ENCODE data around the gene AP2B1. TPM values are rescaled to one million over a fixed set of nuclear protein-coding genes. Genes with fewer than 3 reads are reported as not detected.

Gene AP2B1
- total RNA-seq, 1 experiment from 2014 or later = 198 TPM

- BruUV-seq (replicated peaks) = no TSS peak
- Histone ChIP-seq H3K36me3 (ENCODE audit: control insufficient read depth in 1 of 2, insufficient read depth in 2 of 2, low read length in 2 of 2) (no peaks in the 10 kb centered on the region), H3K9ac (ENCODE audit: low read length) (no peak overlapping the region), H3K9me2 (ENCODE audit: insufficient read depth) (no peaks in the 10 kb centered on the region), H3K27ac (ENCODE audit: low read depth, low read length) (no peak overlapping the region), H4K20me1 (ENCODE audit: insufficient read depth) (no peaks in the 10 kb centered on the region), H3K4me3 (replicated peaks in 1 of 2; ENCODE audit: low read depth in 1 of 2, low read length in 2 of 2) (no peak overlapping the region), H3K4me2 (ENCODE audit: low read length) (no peak overlapping the region), H3K79me2 (ENCODE audit: insufficient read depth, low read length) (no peaks in the 10 kb centered on the region), H2AFZ (ENCODE audit: low read depth, low read length, poor library complexity, severe bottlenecking) (no peak overlapping the region), H3K4me1 (ENCODE audit: control insufficient read depth in 1 of 2, insufficient read depth in 2 of 2, low read length in 2 of 2) (no peaks in the 10 kb centered on the region), H3K27me3 (ENCODE audit: insufficient read depth, low read length) (no peaks in the 10 kb centered on the region), H3K9me3 (ENCODE audit: control insufficient read depth in 1 of 2, insufficient read depth in 1 of 2, low read depth in 1 of 2, low read length in 2 of 2) (no peaks in the 10 kb centered on the region)
- RAD21 ChIA-PET (ENCODE audit: low non-redundant PET in 1 of 2, low total read pairs in 2 of 2, uncharacterized antibody in 2 of 2, unreplicated experiment in 2 of 2) = no interaction called here
- TF ChIP-seq TCF7L2 (IDR thresholded peaks at IDR 0.05; ENCODE audit: borderline replicate concordance, extremely low read depth, insufficient read depth, insufficient read length) (no peak), REST (IDR thresholded peaks at IDR 0.05; ENCODE audit: low read depth) (no peak), RAD21 (IDR thresholded peaks at IDR 0.05; ENCODE audit: low read depth) (no peak), SRF (IDR thresholded peaks at IDR 0.05; ENCODE audit: low read depth) (no peak), EZH2phosphoT487 (IDR thresholded peaks at IDR 0.05; ENCODE audit: borderline replicate concordance) (no peak), ZBTB33 (IDR thresholded peaks at IDR 0.05; ENCODE audit: extremely low read depth, insufficient replicate concordance, low read length) (no peak), EGR1 (IDR thresholded peaks at IDR 0.05; ENCODE audit: low read depth) (no peak), POLR2A (IDR thresholded peaks at IDR 0.05; ENCODE audit: borderline replicate concordance, extremely low read depth, insufficient read depth, insufficient read length) (no peak), ZNF274 (IDR thresholded peaks at IDR 0.05; ENCODE audit: low read depth, low read length) (no peak), ZFX (IDR thresholded peaks at IDR 0.05) (no peak), SIN3A (IDR thresholded peaks at IDR 0.05; ENCODE audit: low read depth) (no peak)
- TF ChIP-seq, protein P1, sequence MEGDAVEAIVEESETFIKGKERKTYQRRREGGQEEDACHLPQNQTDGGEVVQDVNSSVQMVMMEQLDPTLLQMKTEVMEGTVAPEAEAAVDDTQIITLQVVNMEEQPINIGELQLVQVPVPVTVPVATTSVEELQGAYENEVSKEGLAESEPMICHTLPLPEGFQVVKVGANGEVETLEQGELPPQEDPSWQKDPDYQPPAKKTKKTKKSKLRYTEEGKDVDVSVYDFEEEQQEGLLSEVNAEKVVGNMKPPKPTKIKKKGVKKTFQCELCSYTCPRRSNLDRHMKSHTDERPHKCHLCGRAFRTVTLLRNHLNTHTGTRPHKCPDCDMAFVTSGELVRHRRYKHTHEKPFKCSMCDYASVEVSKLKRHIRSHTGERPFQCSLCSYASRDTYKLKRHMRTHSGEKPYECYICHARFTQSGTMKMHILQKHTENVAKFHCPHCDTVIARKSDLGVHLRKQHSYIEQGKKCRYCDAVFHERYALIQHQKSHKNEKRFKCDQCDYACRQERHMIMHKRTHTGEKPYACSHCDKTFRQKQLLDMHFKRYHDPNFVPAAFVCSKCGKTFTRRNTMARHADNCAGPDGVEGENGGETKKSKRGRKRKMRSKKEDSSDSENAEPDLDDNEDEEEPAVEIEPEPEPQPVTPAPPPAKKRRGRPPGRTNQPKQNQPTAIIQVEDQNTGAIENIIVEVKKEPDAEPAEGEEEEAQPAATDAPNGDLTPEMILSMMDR (IDR thresholded peaks at IDR 0.05 in 2 of 3, conservative IDR thresholded peaks at IDR 0.05 in 1 of 3; ENCODE audit: borderline replicate concordance in 1 of 3, insufficient read depth in 1 of 3, low read depth in 2 of 3, low read length in 2 of 3) = no peak
- TF ChIP-seq, protein P2, sequence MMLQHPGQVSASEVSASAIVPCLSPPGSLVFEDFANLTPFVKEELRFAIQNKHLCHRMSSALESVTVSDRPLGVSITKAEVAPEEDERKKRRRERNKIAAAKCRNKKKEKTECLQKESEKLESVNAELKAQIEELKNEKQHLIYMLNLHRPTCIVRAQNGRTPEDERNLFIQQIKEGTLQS (IDR thresholded peaks at IDR 0.05) = no peak
- DNase-seq (ENCODE audit: low read depth, low spot score) (no peak), ATAC-seq (no peak)
- intact Hi-C loops (cut with micrococcal nuclease) = no loop called here
- POLR2A ChIA-PET = no interaction called here
- CTCF ChIA-PET = no interaction called here
Measured at GRCh38 chr17:35757243-35757642, 170.1 kb downstream of the AP2B1 start.
